Measurements from ENCODE around the gene POMC.

DNA sequence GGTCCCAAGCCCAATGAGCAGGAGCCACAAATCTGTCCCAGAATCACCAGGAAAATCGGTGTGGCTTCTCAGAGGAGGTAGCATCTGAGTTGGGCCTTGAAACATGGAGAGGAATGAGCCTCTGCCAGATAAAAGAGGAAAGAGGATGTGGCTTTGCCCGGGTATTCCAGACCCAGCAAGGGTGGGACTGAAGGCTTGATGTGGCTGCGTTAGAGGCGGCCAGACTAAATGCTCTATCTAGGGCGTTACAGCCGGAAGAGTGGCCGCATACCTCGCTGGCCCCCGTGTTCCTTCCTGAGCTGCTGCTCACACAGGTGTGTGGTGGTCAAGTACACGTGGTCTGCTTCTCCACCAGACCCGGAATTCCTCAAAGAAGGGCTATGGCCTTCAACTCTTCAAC lies 33.9 kb upstream of the POMC start:
- TF ChIP-seq, protein P1, sequence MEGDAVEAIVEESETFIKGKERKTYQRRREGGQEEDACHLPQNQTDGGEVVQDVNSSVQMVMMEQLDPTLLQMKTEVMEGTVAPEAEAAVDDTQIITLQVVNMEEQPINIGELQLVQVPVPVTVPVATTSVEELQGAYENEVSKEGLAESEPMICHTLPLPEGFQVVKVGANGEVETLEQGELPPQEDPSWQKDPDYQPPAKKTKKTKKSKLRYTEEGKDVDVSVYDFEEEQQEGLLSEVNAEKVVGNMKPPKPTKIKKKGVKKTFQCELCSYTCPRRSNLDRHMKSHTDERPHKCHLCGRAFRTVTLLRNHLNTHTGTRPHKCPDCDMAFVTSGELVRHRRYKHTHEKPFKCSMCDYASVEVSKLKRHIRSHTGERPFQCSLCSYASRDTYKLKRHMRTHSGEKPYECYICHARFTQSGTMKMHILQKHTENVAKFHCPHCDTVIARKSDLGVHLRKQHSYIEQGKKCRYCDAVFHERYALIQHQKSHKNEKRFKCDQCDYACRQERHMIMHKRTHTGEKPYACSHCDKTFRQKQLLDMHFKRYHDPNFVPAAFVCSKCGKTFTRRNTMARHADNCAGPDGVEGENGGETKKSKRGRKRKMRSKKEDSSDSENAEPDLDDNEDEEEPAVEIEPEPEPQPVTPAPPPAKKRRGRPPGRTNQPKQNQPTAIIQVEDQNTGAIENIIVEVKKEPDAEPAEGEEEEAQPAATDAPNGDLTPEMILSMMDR (IDR thresholded peaks at IDR 0.05): no peak
- TF ChIP-seq POLR2A (IDR thresholded peaks at IDR 0.05): no peak
